Colonic mucosa (tissue), 4 donors: ENCODE results near the gene MFSD11. TPM values are rescaled to one million over a fixed set of nuclear protein-coding genes. Genes with fewer than 3 reads are reported as not detected.

Source experiments
- DNase-seq: peaks from one replicate; pipeline ENCODE4 v3.0.0-alpha.2; 2020
- H3K27ac ChIP-seq: fragments of 200-600 bp; one replicate; pipeline ENCODE4 v1.8.0; 2021
- H3K27me3 ChIP-seq: fragments of 200-600 bp; one replicate; pipeline ENCODE4 v1.8.0; 2021
- H3K36me3 ChIP-seq: fragments of 200-600 bp; one replicate; pipeline ENCODE4 v1.8.0; 2021
- H3K4me1 ChIP-seq: fragments of 200-600 bp; one replicate; pipeline ENCODE4 v1.8.0; 2021; ENCODE audit warnings: mild to moderate bottlenecking
- H3K4me3 ChIP-seq: fragments of 200-600 bp; one replicate; pipeline ENCODE4 v1.8.0; 2021
- H3K9ac ChIP-seq, 2 donors: one replicate each; pipeline ENCODE4 v1.7.0; 2013; ENCODE audit warnings: control low read depth in 2 of 2, low read depth in 2 of 2, low read length in 2 of 2
- H3K9me3 ChIP-seq: fragments of 200-600 bp; one replicate; pipeline ENCODE4 v1.8.0; 2021
- intact Hi-C: fragments of 100-400 bp; cut with DNase I; formaldehyde crosslinking; loops from one replicate; pipeline ENCODE4 v1.14.1; 2022
- total RNA-seq, 2 donors: library from RNA; stranded (reverse); fragmentation: NEBNext Ultra II Directional in 1 of 2; extraction: Animal tissue kit (Norgen Biotek cat#: 25700) in 1 of 2; gene quantifications; one replicate each; pipeline ENCODE4 v1.2.1, GENCODE V29; 2021
- TF ChIP-seq, protein P1 (sequence below): fragments of 200-600 bp; IDR thresholded peaks from one replicate; pipeline ENCODE4 v1.8.0; 2022; ENCODE audit warnings: antibody characterized with exemption, mild to moderate bottlenecking
- donor health status: healthy.
- donor health status: DM: no; HTN: no; CAD: no.
- donor health status: DM: no; HTN: no; CAD: no.

Gene MFSD11
- total RNA-seq, 2 donors from 2014 or later: 24.9 to 38.9 TPM

- H3K4me3 ChIP-seq: no peak overlapping the region
- peak overlapping the region; percentile 38 for H3K27ac ChIP-seq
- no peaks in the 10 kb centered on the region for H3K9me3 ChIP-seq
- DNase-seq: no peak
- intact Hi-C loops: loop anchor here (10.0 kb wide), 1 partner anchor 162 kb away; no protein-coding TSS in a partner anchor
- H3K27me3 ChIP-seq: no peaks in the 10 kb centered on the region
- H3K36me3 ChIP-seq: peaks cover 40% of the 10 kb centered on the region
- TF ChIP-seq, protein P1, sequence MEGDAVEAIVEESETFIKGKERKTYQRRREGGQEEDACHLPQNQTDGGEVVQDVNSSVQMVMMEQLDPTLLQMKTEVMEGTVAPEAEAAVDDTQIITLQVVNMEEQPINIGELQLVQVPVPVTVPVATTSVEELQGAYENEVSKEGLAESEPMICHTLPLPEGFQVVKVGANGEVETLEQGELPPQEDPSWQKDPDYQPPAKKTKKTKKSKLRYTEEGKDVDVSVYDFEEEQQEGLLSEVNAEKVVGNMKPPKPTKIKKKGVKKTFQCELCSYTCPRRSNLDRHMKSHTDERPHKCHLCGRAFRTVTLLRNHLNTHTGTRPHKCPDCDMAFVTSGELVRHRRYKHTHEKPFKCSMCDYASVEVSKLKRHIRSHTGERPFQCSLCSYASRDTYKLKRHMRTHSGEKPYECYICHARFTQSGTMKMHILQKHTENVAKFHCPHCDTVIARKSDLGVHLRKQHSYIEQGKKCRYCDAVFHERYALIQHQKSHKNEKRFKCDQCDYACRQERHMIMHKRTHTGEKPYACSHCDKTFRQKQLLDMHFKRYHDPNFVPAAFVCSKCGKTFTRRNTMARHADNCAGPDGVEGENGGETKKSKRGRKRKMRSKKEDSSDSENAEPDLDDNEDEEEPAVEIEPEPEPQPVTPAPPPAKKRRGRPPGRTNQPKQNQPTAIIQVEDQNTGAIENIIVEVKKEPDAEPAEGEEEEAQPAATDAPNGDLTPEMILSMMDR: no peak
- no peak overlapping the region for H3K9ac ChIP-seq
- peaks cover 6% of the 10 kb centered on the region for H3K4me1 ChIP-seq
Measured at GRCh38 chr17:76716839-76717215, 21.1 kb upstream of the MFSD11 start.

GRCh38 chr17:76718516-76718915 is 19.4 kb upstream of the MFSD11 start:
- intact Hi-C loops: loop anchor here (10.0 kb wide), 1 partner anchor 164 kb away; no protein-coding TSS in a partner anchor
- TF ChIP-seq, protein P1: no peak
- Histone ChIP-seq H3K27ac (no peak overlapping the region), H3K27me3 (no peaks in the 10 kb centered on the region), H3K9me3 (no peaks in the 10 kb centered on the region), H3K4me3 (no peak overlapping the region), H3K36me3 (peaks cover 48% of the 10 kb centered on the region), H3K9ac (no peak overlapping the region), H3K4me1 (peaks cover 6% of the 10 kb centered on the region)
- no peak for DNase-seq

DNA sequence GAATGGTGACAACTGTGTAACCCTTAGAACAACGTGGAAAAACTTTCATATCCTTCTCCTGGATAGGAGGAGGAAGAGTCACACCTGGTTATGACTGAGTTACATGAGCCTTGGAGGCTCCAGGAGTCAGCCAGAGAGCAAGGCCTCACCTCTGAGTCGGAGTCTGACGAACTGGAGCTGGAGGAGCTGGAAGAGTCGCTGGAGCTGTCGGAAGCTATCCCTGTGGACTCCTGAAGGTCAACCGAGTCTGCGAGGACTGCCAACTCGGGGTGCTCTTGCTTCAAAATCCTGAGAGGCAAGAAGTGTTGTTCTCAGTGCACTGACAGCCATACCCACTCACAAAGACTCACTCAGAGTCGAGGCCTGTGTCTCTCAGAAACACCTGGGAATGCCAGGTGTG is 17.7 kb upstream of the MFSD11 start:
- peaks cover 54% of the 10 kb centered on the region for H3K36me3 ChIP-seq

DNA sequence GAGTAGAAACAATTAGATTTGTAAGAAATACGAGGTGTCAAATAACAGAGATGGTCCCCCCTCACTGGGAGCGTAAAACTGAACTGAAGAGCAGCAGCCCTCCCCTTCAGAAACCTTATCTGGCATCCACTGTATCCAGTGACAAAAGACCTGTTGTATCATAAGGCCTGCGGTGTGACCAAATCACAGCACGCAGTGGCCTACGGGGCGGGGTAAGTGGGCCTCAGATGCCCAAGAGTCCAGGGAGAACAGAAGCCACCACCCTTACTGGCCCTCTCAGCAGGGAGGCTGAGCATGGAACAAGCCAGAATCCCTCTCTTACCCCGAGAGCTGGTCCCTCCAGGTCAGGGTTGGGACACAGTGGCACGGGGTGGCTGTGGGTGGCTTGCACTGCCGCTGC is 17.0 kb upstream of the MFSD11 start:
- H3K9ac ChIP-seq: no peak overlapping the region
- no peaks in the 10 kb centered on the region for H3K9me3 ChIP-seq
- peaks cover 54% of the 10 kb centered on the region for H3K36me3 ChIP-seq
- TF ChIP-seq, protein P1: no peak
- no peak overlapping the region for H3K27ac ChIP-seq
- peaks cover 7% of the 10 kb centered on the region for H3K4me1 ChIP-seq
- no peaks in the 10 kb centered on the region for H3K27me3 ChIP-seq
- H3K4me3 ChIP-seq: no peak overlapping the region
- intact Hi-C loops: no loop called here
- DNase-seq: no peak

More for the DNA sequence above, 17.7 kb upstream of the MFSD11 start:
- peaks cover 11% of the 10 kb centered on the region for H3K4me1 ChIP-seq
- no peak for DNase-seq
- no peak overlapping the region for H3K4me3 ChIP-seq
- no peak overlapping the region for H3K9ac ChIP-seq
- no peaks in the 10 kb centered on the region for H3K27me3 ChIP-seq
- no peaks in the 10 kb centered on the region for H3K9me3 ChIP-seq
- intact Hi-C loops: no loop called here
- TF ChIP-seq, protein P1: no peak
- no peak overlapping the region for H3K27ac ChIP-seq

DNA sequence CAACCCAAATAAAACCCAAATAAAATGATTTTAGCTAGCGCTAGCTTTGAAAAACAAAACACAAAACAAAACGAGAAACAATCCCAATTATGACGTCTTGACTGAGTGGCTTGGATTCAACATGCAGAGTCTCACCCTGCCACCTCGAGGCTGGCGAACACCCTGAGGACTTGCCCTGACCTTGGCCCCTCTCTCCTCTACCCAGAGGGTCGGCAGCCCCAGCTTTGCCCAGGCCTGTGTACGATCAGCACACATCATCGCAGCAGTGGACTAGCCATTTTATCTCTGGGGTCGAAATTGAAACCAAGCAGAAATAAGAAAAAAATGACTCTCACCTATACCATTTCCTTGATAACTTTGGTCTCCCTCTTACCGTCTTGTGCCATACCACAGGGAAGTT is 16.5 kb upstream of the MFSD11 start:
- no peaks in the 10 kb centered on the region for H3K27me3 ChIP-seq
- intact Hi-C loops: no loop called here
- peaks cover 49% of the 10 kb centered on the region for H3K36me3 ChIP-seq
- DNase-seq: no peak
- no peaks in the 10 kb centered on the region for H3K9me3 ChIP-seq
- TF ChIP-seq, protein P1: no peak
- peaks cover 7% of the 10 kb centered on the region for H3K4me1 ChIP-seq
- H3K9ac ChIP-seq: no peak overlapping the region
- H3K27ac ChIP-seq: no peak overlapping the region
- H3K4me3 ChIP-seq: no peak overlapping the region
